NAMALWA (cell line): ENCODE data around the gene SMTNL2.
A peak's percentile ranks its signal among the peaks of the same experiment; 100 is the strongest.
"Not testable (repeated sequence)": the region's sequence is repeated elsewhere in the genome, so short reads cannot be mapped to it uniquely, and the experiment has no call there.

Experiments used
- DNase-seq: peaks from one replicate; pipeline ENCODE4 v3.0.0-alpha.2; 2015; ENCODE audit warnings: low spot score

The SMTNL2 gene

DNA sequence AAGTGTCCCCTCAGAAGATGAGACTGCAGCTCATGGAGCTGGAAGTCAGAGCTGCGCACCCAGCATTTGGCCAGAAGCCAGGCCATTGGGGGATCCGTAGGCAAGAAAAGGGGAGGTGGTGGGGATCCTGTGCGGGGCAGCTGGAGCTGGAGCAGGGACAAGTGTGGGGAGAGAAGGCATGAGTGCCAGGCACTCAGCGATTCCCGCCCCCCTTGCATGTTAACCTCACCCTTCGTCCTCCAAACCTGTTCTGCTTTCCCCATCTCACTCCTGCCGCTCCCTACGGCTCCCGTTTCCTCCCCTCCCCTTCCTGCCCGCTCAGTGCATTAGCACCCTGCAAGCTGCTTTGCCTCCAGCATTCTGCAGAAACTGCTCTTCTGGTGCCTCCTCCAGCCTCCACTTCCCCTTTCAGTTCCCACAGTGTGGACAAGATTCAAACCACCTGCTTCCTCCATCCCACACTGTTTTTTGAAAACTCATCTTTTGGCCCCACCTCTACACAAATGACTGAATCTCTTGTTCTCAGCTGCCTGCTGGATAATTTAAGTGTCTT, 51.6 kb downstream of the SMTNL2 start:
- DNase-seq, result peak; percentile 41

- no peak for DNase-seq
Observed at GRCh38 chr17:4636474-4637100, 52.3 kb downstream of the SMTNL2 start.

- DNase-seq, result not testable (repeated sequence)
Observed at GRCh38 chr17:4638766-4639165, 54.4 kb downstream of the SMTNL2 start.

DNA sequence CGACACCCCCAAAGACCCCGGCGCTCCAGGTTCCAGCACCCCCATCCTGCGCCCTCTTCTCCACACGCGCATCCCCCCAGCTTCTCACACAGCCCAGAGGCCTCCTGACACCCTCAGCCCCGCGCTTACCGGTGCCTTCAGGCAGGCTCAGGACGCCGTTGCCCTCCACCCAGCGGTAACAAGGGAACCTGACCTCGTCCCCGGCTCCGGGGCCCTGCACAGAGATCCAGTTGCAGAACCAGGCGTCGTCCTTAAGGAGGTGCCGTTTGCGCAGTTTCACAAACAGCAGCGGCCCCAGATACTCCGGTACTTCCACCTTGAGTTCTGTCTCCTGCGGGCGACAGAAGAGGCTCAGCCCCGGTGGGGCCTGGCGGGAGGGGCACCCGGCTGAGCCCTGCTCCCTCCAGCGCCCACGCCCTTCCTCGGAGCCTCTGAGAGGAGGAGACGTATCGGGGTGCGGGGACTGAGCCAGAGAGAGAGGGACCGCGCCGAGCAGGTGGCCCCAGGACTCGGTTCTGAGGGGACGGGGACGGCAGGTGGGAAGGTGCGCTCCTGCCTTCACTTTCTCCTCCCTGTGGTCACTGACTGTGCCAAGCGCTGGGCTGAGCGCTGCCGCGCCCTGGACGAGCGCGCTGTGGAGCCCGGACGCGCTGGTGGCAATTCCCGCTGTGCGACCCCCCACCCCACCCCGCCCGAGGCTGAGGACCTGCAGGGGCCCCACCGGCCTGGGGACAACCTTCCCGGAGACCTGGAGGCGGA, 55.2 kb downstream of the SMTNL2 start:
- DNase-seq, result peak; percentile 13

DNA sequence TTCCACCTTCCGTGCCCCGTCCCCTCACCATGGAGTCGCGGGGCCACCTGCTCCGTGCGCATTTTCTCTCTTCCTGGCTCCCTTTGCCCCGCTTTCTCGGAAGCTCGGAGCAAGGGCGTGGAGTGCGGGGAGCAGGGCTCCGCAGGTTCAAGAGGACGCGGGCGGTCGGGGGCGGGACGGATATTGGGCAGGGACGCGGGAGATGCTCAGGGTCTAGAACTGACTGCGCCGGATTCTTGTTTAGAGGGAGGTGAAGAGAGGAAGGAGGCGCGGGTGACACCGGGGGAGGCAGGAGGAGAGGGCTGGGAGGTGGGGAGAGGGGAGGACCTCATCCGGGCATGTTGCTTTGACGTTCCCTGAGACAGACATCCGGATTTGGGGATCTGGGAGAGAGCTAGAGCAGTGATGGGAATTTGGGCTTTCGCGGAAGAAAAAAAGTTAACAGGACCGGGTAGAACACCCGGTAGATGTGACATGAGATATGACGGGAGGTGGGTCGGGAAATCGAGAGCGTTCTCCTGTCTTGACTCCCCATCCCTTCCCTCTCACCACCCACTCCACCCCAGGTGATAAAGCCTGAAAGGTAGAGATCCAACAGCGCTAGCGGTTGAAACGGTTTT, 56.4 kb downstream of the SMTNL2 start:
- DNase-seq, result not testable (repeated sequence)

- DNase-seq, result no peak
Observed at GRCh38 chr17:4641297-4642195, 57.2 kb downstream of the SMTNL2 start, which contains the start of gene ALOX15. ALOX15 (minus strand) TSS chr17:4641678; CDS start chr17:4641651, 27 bp downstream.

GRCh38 chr17:4642286-4642685, 58.0 kb downstream of the SMTNL2 start:
- DNase-seq, result no peak

DNA sequence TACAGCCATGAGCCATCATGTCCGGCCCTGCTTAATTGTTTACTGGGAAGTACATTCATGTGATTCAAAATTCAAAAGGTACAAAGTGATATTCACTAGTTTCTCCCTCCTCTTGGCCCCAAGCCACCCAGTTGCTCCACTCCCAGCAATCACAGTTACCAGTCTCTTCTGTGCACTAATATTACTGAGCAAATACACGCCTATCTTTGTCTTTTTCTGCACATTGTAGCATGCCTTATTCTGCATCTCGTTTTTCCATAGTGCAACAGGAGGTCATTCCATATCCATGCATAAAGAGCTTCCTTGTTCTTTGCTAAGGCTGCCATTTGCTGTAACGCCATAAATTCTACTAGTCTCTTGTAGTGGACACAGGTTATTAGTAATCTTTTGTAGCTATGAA, 59.3 kb downstream of the SMTNL2 start:
- no peak for DNase-seq

- no peak for DNase-seq
Observed at GRCh38 chr17:4645642-4646041, 61.3 kb downstream of the SMTNL2 start.

GRCh38 chr17:4648741-4649140, 64.4 kb downstream of the SMTNL2 start:
- DNase-seq, result no peak

DNA sequence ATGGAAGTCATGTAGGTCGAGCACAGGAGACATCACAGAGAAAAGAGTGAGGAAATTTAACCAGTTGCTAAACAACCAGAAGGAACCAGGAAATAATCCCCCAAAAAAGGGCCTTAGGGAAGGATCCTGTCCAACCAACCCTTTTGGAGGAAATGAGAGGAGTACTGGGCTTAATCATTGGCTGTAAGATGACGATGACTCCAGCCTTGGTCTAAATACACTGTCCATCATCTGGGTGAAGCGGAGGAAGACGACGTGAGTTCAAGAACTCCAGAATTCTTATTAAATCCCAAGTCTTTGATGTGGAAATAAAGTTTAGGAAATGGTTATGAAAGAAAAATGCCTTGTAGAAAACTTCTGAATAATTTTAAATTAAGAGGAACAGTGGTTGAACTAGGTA, 68.7 kb downstream of the SMTNL2 start:
- DNase-seq, result no peak

DNA sequence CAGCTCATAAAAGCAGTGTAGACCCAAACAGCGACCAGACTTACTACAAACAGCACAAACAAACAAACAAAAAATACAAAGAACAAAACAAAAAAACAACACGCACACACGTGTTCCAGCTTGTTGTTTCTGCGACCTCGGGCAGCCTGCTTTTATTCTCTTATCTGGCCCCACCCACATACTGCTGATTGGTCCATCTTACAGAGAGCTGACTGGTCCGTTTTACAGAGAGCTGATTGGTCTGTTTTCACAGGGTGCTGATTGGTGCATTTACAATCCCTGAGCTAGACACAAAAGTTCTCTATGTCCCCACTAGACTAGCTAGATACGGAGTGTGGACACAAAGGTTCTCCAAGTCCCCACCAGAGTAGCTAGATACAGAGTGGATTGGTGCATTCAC, 71.6 kb downstream of the SMTNL2 start:
- not testable (repeated sequence) for DNase-seq

- DNase-seq, result no peak
Observed at GRCh38 chr17:4657678-4658077, 73.3 kb downstream of the SMTNL2 start.
